Mucosa of descending colon (tissue), 3 donors: ENCODE data around the gene NPDC1. TPM values are rescaled to one million over a fixed set of nuclear protein-coding genes. Genes with fewer than 3 reads are reported as not detected.

Experiments
- ATAC-seq: fragments of 200-7000 bp; cut with Tn5 transposase; one replicate; pipeline ENCODE4 v1.9.1; 2020; ENCODE audit warnings: mild to moderate bottlenecking, moderate library complexity
- DNase-seq, 3 donors: peaks; one replicate each; pipeline ENCODE4 v3.0.0-alpha.2; 2020
- H3K36me3 ChIP-seq: fragments of 200-600 bp; one replicate; pipeline ENCODE4 v1.8.0; 2021; ENCODE audit warnings: low read depth, mild to moderate bottlenecking
- H3K4me1 ChIP-seq: fragments of 200-600 bp; one replicate; pipeline ENCODE4 v1.8.0; 2021; ENCODE audit warnings: low read depth, mild to moderate bottlenecking
- H3K4me3 ChIP-seq: fragments of 200-600 bp; one replicate; pipeline ENCODE4 v1.8.0; 2021; ENCODE audit warnings: mild to moderate bottlenecking
- H3K9me3 ChIP-seq: fragments of 200-600 bp; one replicate; pipeline ENCODE4 v1.8.0; 2021; ENCODE audit warnings: mild to moderate bottlenecking
- intact Hi-C, 2 donors: fragments of 100-400 bp; cut with DNase I in 1 of 2; cut with micrococcal nuclease in 1 of 2; formaldehyde crosslinking; loops; one replicate each; pipeline versions ENCODE4 v1.11.0 to v1.11.1; 2022; cut with DNase I, micrococcal nuclease
- total RNA-seq, 3 donors: library from RNA; stranded (reverse); fragmentation: NEBNext Ultra II Directional in 2 of 3; extraction: Animal tissue kit (Norgen Biotek cat#: 25700) in 2 of 3; gene quantifications; one replicate each; pipeline versions ENCODE4 v1.2.1 to v1.2.4, GENCODE V29; 2021 to 2023
- TF ChIP-seq, protein P1 (sequence below): fragments of 200-600 bp; IDR thresholded peaks from one replicate; pipeline ENCODE4 v1.8.0; 2022; ENCODE audit warnings: antibody characterized with exemption, mild to moderate bottlenecking
- donor health status: DM: no; HTN: no; CAD: no; lungs with moderate emphysema.
- donor health status: DM: no; HTN: no; CAD: no.
- donor health status: DM: no; HTN: yes; CAD: no.

NPDC1 gene
- total RNA-seq, 3 donors from 2014 or later: 78.6 to 177 (median 83.0) TPM

GRCh38 chr9:137012694-137013570 is 33.0 kb downstream of the NPDC1 start:
- no peak overlapping the region for H3K4me3 ChIP-seq
- TF ChIP-seq, protein P1, sequence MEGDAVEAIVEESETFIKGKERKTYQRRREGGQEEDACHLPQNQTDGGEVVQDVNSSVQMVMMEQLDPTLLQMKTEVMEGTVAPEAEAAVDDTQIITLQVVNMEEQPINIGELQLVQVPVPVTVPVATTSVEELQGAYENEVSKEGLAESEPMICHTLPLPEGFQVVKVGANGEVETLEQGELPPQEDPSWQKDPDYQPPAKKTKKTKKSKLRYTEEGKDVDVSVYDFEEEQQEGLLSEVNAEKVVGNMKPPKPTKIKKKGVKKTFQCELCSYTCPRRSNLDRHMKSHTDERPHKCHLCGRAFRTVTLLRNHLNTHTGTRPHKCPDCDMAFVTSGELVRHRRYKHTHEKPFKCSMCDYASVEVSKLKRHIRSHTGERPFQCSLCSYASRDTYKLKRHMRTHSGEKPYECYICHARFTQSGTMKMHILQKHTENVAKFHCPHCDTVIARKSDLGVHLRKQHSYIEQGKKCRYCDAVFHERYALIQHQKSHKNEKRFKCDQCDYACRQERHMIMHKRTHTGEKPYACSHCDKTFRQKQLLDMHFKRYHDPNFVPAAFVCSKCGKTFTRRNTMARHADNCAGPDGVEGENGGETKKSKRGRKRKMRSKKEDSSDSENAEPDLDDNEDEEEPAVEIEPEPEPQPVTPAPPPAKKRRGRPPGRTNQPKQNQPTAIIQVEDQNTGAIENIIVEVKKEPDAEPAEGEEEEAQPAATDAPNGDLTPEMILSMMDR: no peak
- intact Hi-C loops: no loop called here
- ATAC-seq (no peak), DNase-seq (no peak)
- H3K9me3 ChIP-seq: no peaks in the 10 kb centered on the region
- no peaks in the 10 kb centered on the region for H3K36me3 ChIP-seq
- H3K4me1 ChIP-seq: no peaks in the 10 kb centered on the region

- Histone ChIP-seq H3K4me3 (no peak overlapping the region), H3K36me3 (no peaks in the 10 kb centered on the region), H3K9me3 (no peaks in the 10 kb centered on the region), H3K4me1 (no peaks in the 10 kb centered on the region)
- no peak for ATAC-seq
- TF ChIP-seq, protein P1: no peak
- intact Hi-C loops: no loop called here
- no peak for DNase-seq
Observed at GRCh38 chr9:137011907-137012675, 33.9 kb downstream of the NPDC1 start.

DNA sequence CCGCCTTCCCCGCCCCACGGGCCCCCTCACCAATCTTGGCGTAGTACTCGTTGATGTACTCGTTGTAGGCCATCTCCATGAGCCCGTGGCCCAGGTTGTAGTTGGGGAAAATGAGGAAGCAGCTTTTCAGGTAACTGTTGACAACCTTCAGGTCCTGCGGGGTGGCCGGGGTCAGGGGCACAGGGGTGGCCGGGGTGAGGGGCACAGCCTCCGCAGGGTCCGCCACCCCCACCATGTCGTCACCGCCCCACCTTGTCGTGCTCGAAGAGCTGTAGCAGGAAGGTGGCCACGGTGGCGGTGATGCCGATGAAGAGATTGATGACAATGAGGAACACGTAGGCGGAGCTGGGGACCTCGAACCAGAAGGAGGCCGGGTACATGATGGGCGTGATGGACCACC is 34.8 kb downstream of the NPDC1 start:
- TF ChIP-seq, protein P1: no peak
- DNase-seq (no peak), ATAC-seq (no peak)
- Histone ChIP-seq H3K36me3 (no peaks in the 10 kb centered on the region), H3K4me1 (no peaks in the 10 kb centered on the region), H3K4me3 (no peak overlapping the region), H3K9me3 (no peaks in the 10 kb centered on the region)
- intact Hi-C loops: no loop called here

DNA sequence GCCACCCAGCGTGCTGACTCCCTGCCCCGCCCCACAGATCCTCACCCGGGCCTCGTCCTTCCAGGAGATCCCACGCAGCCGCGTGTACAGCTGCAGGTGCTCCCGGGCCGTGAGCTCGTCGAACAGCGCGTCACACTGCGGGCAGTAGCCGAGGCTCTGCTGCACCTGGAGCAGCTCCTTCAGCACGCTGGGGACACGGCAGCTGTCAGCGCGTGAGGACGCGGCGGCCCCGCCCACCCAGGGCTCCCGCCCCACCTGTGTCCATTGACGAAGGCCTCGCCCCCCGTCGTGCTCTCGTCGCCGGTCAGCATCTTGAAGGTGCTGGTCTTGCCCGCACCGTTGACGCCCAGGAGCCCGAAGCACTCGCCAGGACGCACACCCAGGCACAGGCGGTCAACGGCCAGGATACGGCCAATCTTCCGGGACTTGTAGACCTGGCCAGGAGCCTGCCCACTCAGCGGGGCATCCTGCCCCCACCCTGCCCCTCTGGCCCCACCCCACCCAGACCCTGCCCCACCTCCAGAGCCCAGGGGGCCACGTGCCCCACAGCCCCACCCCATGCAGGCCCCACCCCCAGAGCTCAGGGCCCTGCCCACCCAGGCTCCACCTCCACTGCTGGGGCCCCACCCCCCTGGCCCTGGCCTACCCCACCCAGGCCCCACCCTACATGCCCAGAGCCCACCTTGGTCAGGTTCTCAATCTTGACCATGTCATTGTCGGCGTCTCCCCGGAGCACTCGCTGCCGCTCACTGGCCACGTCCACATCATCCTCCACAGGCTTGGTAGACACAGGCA is 35.8 kb downstream of the NPDC1 start:
- Histone ChIP-seq H3K4me3 (no peak overlapping the region), H3K36me3 (no peaks in the 10 kb centered on the region), H3K4me1 (no peaks in the 10 kb centered on the region), H3K9me3 (no peaks in the 10 kb centered on the region)
- DNase-seq: no peak
- intact Hi-C loops: no loop called here
- TF ChIP-seq, protein P1: no peak
- no peak for ATAC-seq

DNA sequence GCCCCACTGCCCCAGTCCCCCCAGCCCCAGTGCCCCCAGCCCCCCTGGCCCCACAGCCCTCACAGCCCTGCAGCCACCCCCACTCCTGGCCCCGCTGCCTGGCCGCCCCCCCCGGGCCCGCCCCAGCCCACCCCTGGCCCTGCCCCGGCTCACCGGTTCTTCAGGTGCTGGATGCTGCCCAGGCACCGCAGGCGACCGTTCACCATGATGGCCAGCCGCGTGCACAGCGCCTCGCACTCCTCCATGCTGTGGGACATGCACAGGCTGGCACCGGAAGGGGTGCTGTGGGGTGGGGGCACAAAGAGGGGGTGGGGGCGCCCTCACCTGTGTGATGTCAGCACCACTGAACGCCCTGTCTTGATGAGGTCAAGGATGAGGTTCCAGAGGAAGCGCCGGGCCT is 36.8 kb downstream of the NPDC1 start:
- peaks cover 5% of the 10 kb centered on the region for H3K9me3 ChIP-seq
- no peaks in the 10 kb centered on the region for H3K4me1 ChIP-seq
- DNase-seq (no peak), ATAC-seq (no peak)
- intact Hi-C loops: no loop called here
- no peak overlapping the region for H3K4me3 ChIP-seq
- no peaks in the 10 kb centered on the region for H3K36me3 ChIP-seq
- TF ChIP-seq, protein P1: no peak
